Adrenal gland (tissue), 5 donors: ENCODE measurements around the gene PLXNA4.

ENCODE experiments used
- POLR2A ChIP-seq, 2 donors: fragments of 450-650 bp; IDR thresholded peaks; one replicate each; pipeline ENCODE4 v1.6.1; 2017; ENCODE audit warnings: antibody characterized with exemption in 2 of 2, mild to moderate bottlenecking in 2 of 2, moderate library complexity in 1 of 2
- TF ChIP-seq, protein P1 (sequence below), 6 experiments: fragments of 450-650 bp in 4 of 6; fragments of 200-600 bp in 2 of 6; sonication (generic) in 1 of 6; IDR thresholded peaks; 1 replicate in 5 of 6; 2 replicates in 1 of 6; pipeline versions ENCODE4 v1.5.1 to v1.8.0; 2016 to 2021; ENCODE audit warnings: antibody characterized with exemption in 6 of 6, mild to moderate bottlenecking in 2 of 6, moderate library complexity in 1 of 6
- donor health status: DM: no; HTN: no; CAD: no.

DNA sequence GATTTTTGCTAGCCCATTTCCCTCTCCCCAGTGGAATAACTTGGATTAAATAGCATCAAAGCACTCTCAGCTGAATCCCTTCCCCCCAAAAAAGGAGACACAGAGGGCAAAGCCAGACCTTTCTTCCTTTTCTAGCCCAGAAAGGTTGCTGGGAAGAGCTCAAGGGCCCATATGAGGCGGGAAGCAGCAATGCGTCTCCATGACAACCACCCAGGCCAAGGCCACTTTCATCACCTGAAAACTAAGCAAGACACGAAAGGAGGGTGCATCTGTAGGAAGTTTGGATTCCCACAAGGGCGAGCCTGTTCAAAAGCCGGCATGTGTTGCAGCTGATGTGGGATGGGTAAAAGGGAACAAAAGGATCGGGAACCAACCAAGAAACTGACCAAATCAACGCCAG is 229.1 kb downstream of the PLXNA4 start:
- TF ChIP-seq, protein P1, sequence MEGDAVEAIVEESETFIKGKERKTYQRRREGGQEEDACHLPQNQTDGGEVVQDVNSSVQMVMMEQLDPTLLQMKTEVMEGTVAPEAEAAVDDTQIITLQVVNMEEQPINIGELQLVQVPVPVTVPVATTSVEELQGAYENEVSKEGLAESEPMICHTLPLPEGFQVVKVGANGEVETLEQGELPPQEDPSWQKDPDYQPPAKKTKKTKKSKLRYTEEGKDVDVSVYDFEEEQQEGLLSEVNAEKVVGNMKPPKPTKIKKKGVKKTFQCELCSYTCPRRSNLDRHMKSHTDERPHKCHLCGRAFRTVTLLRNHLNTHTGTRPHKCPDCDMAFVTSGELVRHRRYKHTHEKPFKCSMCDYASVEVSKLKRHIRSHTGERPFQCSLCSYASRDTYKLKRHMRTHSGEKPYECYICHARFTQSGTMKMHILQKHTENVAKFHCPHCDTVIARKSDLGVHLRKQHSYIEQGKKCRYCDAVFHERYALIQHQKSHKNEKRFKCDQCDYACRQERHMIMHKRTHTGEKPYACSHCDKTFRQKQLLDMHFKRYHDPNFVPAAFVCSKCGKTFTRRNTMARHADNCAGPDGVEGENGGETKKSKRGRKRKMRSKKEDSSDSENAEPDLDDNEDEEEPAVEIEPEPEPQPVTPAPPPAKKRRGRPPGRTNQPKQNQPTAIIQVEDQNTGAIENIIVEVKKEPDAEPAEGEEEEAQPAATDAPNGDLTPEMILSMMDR (IDR thresholded peaks at IDR 0.05) = no peak
- TF ChIP-seq POLR2A (IDR thresholded peaks at IDR 0.05) = no peak
